LNCaP clone FGC (cell line): ENCODE results near the gene PIN4.
"Not testable (repeated sequence)": the region's sequence is repeated elsewhere in the genome, so short reads cannot be mapped to it uniquely, and the experiment has no call there.

Source experiments
- DNase-seq: peaks from one replicate; pipeline ENCODE4 v3.0.0-alpha.2; 2011; ENCODE audit warnings: low read depth
- H3K4me3 ChIP-seq: 2 replicates; pipeline ENCODE4 v1.5.1; 2011; ENCODE audit warnings: mild to moderate bottlenecking, low read depth, low read length, control low read depth
- CTCF ChIP-seq: IDR thresholded peaks from 2 replicates; pipeline ENCODE4 v1.5.1; 2012; ENCODE audit warnings: mild to moderate bottlenecking; ENCODE audit not compliant: control insufficient read depth, insufficient read depth; ENCODE audit errors: extremely low read depth

Gene PIN4

DNA sequence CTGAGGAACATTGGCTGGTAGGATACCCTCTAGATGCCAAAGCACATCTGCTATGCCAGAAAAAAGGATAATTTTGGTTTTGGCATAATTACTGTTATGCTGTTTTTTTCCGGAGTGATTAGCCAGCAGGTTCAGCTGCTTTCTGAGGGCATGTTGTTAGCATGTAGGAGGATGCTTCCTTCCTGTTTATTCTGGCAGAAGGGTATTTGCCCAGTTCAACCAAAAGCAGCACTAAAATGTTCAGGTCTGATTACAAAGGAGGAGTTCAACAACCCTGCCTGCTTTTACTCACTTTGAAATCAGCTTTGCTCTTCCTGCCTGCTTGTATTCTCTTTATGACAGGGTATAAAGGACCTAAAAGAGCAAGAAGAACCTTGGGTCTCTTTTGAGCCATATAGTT is 35.4 kb downstream of the PIN4 start:
- no peak for TF ChIP-seq CTCF
- H3K4me3 ChIP-seq, result no peak overlapping the region
- peak; percentile 54 for DNase-seq

DNA sequence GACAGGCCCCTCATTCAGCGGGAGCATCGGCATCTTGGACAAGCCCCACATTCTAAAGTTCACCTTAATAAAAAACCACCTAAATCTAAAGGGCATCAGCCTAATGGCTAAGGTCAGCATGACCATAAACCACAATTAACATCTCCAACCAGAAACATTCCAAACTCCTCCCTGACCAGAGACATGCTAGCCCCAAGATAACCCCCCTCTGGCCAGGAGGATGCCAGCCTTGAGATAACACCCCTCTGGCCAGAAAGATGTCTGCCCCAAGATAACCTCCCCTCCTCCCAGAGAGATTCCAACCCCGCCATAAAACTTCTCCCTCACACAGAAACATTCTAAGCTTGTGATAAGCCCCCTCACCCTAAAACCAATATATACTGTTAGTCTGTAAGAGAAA is 38.8 kb downstream of the PIN4 start:
- H3K4me3 ChIP-seq, DNase-seq: not testable (repeated sequence)

DNA sequence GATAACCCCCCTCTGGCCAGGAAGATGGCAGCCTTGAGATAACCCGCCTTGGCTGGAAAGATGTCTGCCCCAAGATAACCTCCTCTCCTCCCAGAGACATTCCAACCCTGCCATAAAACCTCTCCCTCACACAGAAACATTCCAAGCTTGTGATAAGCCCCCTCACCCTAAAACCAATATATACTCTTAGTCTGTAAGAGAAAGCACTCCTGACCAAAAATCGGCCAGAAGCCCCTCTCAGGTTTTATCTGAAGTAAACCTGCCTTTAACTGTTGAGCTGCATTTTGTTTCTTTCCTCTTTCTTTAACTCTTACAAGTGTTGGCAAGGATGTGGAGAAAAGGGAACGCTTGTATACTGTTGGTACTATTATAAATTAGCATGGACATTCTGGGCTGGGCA is 48.7 kb downstream of the PIN4 start:
- TF ChIP-seq CTCF, result no peak
- DNase-seq, result no peak
- no peak overlapping the region for H3K4me3 ChIP-seq

DNA sequence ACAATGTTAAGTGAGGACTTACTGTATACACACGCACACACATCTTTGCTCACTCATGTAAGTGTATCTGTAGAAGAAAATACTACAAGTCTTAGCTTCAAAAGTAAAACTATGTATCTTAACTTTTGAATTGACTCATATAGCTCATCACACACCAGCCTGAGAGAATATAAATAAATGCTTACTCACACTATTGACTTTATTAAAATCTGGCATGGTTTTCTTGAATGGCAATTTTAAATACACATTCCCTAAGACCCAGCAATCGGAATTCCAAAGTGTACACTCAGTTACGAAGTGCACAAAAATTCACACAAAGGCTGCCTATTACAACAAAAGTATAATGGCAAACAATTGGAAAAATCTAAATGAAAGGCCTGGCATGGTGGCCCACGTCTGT is 55.3 kb downstream of the PIN4 start:
- no peak for DNase-seq
- H3K4me3 ChIP-seq, result no peak overlapping the region
- TF ChIP-seq CTCF, result no peak

- no peak for DNase-seq
- TF ChIP-seq CTCF, result no peak
- H3K4me3 ChIP-seq, result peak overlapping the region; percentile 76
Observed at GRCh38 chrX:72238183-72238582, 56.6 kb downstream of the PIN4 start.

DNA sequence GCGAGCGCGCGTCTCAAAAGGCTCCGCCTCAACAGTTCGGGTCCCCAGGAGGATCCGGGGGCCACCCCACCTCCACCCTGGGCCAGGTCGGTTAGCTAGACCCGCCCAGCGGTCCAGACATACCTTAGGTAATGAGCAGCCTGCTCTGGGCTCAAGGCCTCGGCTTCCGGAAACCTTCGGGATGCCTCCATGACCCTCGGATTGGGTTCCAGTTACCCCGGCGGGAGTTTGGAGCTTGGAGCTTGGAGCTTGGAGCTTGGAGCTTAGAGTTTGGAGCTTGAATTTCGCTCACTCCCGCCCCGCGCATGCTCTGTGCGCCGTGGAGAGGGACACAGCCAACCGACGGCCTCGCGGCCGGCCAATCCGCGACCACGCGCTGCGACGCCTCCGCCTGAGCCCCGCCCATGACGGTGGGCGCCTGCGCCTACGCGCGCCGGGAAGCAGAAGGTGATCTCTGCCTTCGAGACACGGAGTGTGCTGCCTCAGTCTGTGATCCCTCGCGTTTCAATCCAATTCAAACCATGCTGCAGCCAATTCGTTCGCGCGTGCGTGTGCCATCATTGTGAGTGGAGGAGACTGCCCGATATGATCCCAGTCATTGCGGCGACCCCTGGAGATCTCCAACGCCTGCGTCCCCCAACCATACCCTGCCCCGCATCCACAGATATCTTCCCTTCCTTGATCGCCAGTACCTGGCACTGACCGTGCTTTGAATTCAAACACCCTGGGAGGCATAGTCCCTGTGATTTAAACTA is 57.3 kb downstream of the PIN4 start, which contains the start of gene ERCC6L:
TSS of gene ERCC6L (minus strand) at position 307 of the 755 bp plus-strand sequence. CDS start at position 191, 116 bp downstream.
- H3K4me3 ChIP-seq, result peak within 1 kb of the TSS; percentile 76
- DNase-seq, result peak; percentile 55
- TF ChIP-seq CTCF, result no peak

DNA sequence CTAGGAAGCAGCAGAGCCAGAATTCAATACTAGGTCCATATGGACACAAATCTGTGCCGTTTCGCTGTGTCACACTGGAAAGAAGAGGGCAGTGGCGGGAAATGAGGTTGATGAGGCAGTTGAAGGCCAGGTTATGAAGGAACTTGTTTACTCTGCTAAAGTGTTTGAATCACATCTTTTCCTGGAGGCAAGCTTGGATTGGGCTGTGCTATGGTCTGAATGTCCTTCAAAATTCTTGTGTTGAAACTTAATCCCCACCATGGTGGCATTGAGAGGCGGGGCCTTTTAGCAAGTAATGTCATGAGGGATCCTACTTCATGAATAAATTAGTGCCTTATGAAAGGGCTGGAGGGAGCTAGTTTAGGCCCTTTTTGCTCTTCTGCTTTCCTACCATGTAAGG is 59.4 kb downstream of the PIN4 start:
- TF ChIP-seq CTCF, result no peak
- DNase-seq, result no peak
- H3K4me3 ChIP-seq, result no peak overlapping the region
